Tibial nerve (tissue), 3 donors: ENCODE results near the gene CLCF1.

Source experiments
- CTCF ChIP-seq, 5 experiments: fragments of 200-600 bp in 3 of 5; fragments of 450-650 bp in 2 of 5; sonication (generic) in 3 of 5; IDR thresholded peaks; one replicate each; pipeline ENCODE4 v1.5.1; 2016 to 2019; ENCODE audit warnings: antibody characterized with exemption in 5 of 5, mild to moderate bottlenecking in 3 of 5, moderate library complexity in 2 of 5
- POLR2A ChIP-seq, 2 donors: fragments of 450-650 bp; IDR thresholded peaks; one replicate each; pipeline ENCODE4 v1.6.1; 2017; ENCODE audit warnings: antibody characterized with exemption in 2 of 2, mild to moderate bottlenecking in 2 of 2, moderate library complexity in 2 of 2

- TF ChIP-seq CTCF (IDR thresholded peaks at IDR 0.05) (no peak), POLR2A (IDR thresholded peaks at IDR 0.05) (no peak)
Measured at GRCh38 chr11:67384851-67385366, 11.5 kb upstream of the CLCF1 start.
